ENCODE measurements around the gene FECH. TPM values are rescaled to one million over a fixed set of nuclear protein-coding genes. Genes with fewer than 3 reads are reported as not detected.
"Not testable (repeated sequence)": the region's sequence is repeated elsewhere in the genome, so short reads cannot be mapped to it uniquely, and the experiment has no call there.

Gene FECH
- total RNA-seq, 8 experiments from 2014 or later, result 7.6 to 29.8 (median 18.5) TPM

DNA sequence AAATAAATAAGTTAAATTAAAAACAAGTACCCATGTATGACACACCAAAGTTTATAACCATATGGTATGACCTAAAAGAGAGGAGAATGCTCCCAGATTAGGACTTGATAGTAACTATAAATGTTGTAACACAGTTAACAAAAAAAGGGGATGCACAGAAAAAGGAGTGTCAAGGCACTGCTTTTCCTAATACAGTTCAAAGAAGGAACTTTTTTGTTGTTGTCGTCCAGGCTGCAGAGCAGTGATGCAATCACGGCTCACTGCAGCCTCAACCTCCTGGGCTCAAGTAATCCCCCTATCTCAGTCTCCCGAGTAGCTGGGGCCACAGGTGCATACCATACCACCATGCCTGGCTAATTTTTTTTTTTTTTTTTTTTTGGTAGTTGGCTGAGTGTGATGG, 32.4 kb upstream of the FECH start:
- Histone ChIP-seq H3K27ac (no peak overlapping the region), H3K4me3 (no peak overlapping the region), H3K4me1 (replicated peaks in 1 of 2) (peaks cover 10 to 15% of the 10 kb centered on the region in 2 donors)
- WGBS, 10 experiments, result 60 to 100% (median 92%) methylated on average over 1 to 3 of the region's 3 CpGs; no CpG with 5 or more reads in 2 of the 10 experiments
- in situ Hi-C loops (cut with MboI; ENCODE audit: low pct_unique_long_range_greater_than_20kb in 2 of 9, low sequenced_read_pairs in 9 of 9, unreplicated experiment in 9 of 9), result no loop called here
- ATAC-seq (replicated peaks in 6 of 8), result no peak

DNA sequence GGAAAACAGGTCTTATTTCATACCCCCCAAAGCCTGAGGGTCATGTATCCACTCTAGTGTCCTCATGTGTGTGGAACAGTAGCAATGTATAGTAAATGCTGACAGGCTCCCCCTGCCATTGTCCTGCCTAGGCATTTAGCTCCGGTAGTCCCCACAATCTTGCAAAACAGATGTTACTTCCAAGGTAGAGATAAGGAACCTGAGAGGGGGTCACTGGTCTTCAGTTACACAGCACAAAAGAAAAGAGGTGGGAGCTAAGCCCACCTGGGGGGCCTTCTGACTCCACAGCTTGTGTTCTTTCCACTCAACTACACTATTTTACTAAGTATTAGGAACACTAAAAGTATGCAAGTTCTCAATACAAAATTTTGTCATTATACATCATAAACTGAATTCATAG, 17.4 kb upstream of the FECH start:
- ATAC-seq (replicated peaks in 6 of 8), result no peak
- H3K4me3 ChIP-seq, result no peak overlapping the region
- no peaks in the 10 kb centered on the region for H3K4me1 ChIP-seq (replicated peaks in 1 of 2)
- in situ Hi-C loops (cut with MboI; ENCODE audit: low pct_unique_long_range_greater_than_20kb in 2 of 9, low sequenced_read_pairs in 9 of 9, unreplicated experiment in 9 of 9), result no loop called here
- 90 to 100% methylated on average over 1 of the region's 1 CpG; no CpG with 5 or more reads in 8 of the 10 experiments for WGBS, 10 experiments
- H3K27ac ChIP-seq, result no peak overlapping the region

DNA sequence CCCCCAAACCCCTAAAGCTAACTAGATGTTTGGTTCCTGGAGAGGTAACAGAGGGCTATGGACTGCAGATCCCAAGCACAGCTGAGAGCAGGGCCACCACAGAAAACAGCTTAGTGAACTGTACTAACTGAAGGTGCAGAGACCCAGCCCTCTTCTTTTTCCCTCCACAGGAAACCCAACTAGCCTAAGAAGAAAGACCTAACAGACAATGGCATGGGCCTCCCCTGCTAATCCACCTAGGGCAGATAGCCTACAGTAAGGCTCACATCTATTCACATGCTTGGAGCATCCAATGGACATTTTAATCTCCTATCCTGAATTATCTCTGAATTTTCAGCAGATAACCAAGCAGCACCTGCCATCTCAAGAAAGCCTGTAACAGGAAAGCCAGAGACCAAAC, 8.8 kb upstream of the FECH start:
- no peak for ATAC-seq (replicated peaks in 6 of 8)
- H3K27ac ChIP-seq, result no peak overlapping the region
- in situ Hi-C loops (cut with MboI; ENCODE audit: low pct_unique_long_range_greater_than_20kb in 2 of 9, low sequenced_read_pairs in 9 of 9, unreplicated experiment in 9 of 9), result no loop called here
- no peaks in the 10 kb centered on the region for H3K4me1 ChIP-seq (replicated peaks in 1 of 2)
- H3K4me3 ChIP-seq, result no peak overlapping the region

DNA sequence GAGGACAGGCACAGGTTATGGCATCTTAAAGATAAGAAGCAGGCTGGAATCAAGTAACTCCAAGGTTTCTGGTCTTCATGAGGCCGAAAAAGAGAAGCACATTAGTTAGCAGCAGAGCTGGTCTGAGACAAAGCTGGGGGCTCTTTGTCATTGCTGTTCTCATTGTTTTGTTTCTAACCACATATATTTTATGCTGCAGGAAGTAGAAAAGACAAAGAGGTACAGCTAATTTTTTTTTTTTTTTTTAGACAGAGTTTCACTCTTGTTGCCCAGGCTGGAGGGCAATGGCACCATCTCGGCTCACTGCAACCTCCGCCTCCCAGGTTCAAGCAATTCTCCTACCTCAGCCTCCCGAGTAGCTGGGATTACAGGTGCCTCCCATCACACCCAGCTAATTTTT, 6.2 kb upstream of the FECH start:
- H3K27ac ChIP-seq; H3K4me3 ChIP-seq; ATAC-seq (replicated peaks in 6 of 8); in situ Hi-C loops (cut with MboI; ENCODE audit: low pct_unique_long_range_greater_than_20kb in 2 of 9, low sequenced_read_pairs in 9 of 9, unreplicated experiment in 9 of 9); H3K4me1 ChIP-seq (replicated peaks in 1 of 2): not testable (repeated sequence)
- WGBS, 10 experiments, result 80 to 100% (median 92%) methylated on average over 1 to 4 of the region's 4 CpGs; no CpG with 5 or more reads in 5 of the 10 experiments

DNA sequence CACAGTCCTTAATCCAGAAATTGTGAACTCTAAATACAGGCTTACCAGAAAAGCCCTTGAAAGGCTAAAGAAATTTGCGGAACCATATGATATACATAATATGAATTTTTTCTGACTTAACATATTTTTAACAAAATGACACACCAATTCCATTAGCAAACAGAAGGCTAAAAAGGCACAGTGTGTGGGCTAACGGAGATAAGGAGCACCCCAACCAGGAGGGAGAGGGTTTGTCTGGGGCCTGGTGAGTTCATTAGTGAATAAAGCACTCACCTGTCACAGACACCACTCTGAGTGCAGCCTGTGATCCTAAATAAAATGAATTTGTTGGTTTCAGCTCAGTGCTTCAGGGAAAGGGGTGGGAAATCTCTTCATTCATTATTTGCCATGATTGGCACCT, 2.7 kb upstream of the FECH start:
- H3K4me1 ChIP-seq (replicated peaks in 1 of 2), result peaks cover 8 to 10% of the 10 kb centered on the region in 2 donors
- in situ Hi-C loops (cut with MboI; ENCODE audit: low pct_unique_long_range_greater_than_20kb in 2 of 9, low sequenced_read_pairs in 9 of 9, unreplicated experiment in 9 of 9), result no loop called here
- 20 to 100% (median 83%) methylated on average over 1 to 2 of the region's 2 CpGs; no CpG with 5 or more reads in 1 of the 10 experiments for WGBS, 10 experiments
- ATAC-seq (replicated peaks in 6 of 8), result no peak
- no peak overlapping the region for H3K27ac ChIP-seq
- no peak overlapping the region for H3K4me3 ChIP-seq

DNA sequence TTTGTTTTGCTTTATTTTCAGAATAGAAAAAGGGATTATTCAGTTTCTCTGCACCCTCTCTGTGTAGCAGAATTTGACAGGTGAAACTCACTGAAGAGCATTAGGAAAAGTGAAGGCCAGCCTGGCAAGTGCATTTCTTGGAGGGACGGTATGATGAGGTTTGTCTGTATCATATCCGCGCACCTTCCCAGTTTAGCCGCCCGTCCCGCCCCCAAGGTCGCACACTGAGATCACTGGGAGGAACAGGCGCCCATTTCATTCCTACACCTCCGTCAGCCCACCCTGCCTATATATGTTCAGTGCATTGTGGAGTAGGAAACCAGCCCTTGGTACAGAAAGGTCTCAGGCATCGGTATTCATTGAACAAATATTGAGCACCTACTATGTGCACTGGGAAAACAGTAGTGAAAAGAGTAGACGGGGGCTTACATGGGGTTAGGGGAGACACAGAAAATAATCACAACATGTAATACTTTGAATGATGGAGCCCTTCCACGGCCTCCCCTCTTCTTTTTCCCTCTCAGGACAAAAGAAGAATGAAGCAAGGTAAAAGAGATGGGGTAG, 678 bp upstream of the FECH start:
- in situ Hi-C loops (cut with MboI; ENCODE audit: low pct_unique_long_range_greater_than_20kb in 2 of 9, low sequenced_read_pairs in 9 of 9, unreplicated experiment in 9 of 9), result no loop called here
- WGBS, 10 experiments, result 80 to 100% (median 92%) methylated on average over 1 to 9 of the region's 12 CpGs; no CpG with 5 or more reads in 2 of the 10 experiments
- Histone ChIP-seq H3K4me1 (replicated peaks in 1 of 2) (peaks cover 8 to 10% of the 10 kb centered on the region in 2 donors), H3K27ac (no peak overlapping the region), H3K4me3 (peak overlapping the region in 2 of 5 donors; percentile 62 to 88)
- peak in 3 of 8 experiments; percentile 0 to 1 (median 1) for ATAC-seq (replicated peaks in 6 of 8)

DNA sequence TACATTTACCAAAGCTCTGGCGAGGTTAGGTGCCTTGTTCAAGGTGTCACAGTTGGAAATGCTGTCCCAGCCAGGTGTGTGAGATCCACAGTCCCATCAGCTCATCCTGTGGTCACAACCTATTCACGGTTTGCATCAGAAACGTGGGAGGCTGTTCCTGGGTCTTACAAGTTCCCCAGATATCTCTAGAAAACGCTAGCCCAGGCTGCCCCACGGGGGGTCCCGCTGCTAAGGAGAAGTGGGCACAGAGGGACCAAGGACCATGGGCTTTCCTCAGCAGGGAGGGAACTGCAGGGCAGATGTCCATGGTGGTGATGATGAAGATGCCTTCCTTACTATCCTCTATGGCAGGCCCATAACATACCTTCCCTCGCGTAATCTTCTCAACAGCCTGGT, 649 bp downstream of the FECH start:
- peak in 2 of 8 experiments; percentile 8 for ATAC-seq (replicated peaks in 6 of 8)
- H3K27ac ChIP-seq, result peak overlapping the region; percentile 51 to 72
- peak overlapping the region; percentile 50 to 88 (median 62) for H3K4me3 ChIP-seq
- 0 to 14% (median 4%) methylated on average over 1 to 3 of the region's 8 CpGs; no CpG with 5 or more reads in 4 of the 10 experiments for WGBS, 10 experiments
- peaks cover 8 to 10% of the 10 kb centered on the region in 2 donors for H3K4me1 ChIP-seq (replicated peaks in 1 of 2)
- in situ Hi-C loops (cut with MboI; ENCODE audit: low pct_unique_long_range_greater_than_20kb in 2 of 9, low sequenced_read_pairs in 9 of 9, unreplicated experiment in 9 of 9), result no loop called here

DNA sequence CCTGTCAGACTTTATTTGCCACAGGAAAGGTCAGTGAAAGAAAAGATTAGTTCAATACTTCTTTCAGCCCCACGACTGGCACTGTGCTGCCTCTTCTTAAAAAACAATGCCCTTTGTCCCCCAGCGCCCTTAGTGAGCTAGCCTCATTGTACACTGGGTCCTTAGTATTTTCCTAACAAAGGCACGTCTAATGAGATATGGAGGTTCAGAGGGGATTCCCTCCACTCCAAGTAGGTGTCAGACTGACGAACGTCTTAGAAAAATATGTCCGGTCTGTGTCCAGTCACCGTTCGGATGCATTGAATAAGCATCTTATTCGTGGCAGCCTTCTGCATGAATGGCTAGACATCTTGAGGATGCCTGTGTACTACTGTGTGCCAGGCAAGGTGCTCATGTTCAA, 1.1 kb downstream of the FECH start:
- peaks cover 8 to 10% of the 10 kb centered on the region in 2 donors for H3K4me1 ChIP-seq (replicated peaks in 1 of 2)
- in situ Hi-C loops (cut with MboI; ENCODE audit: low pct_unique_long_range_greater_than_20kb in 2 of 9, low sequenced_read_pairs in 9 of 9, unreplicated experiment in 9 of 9), result no loop called here
- ATAC-seq (replicated peaks in 6 of 8), result peak in 3 of 8 experiments; percentile 4 to 6 (median 5)
- H3K4me3 ChIP-seq, result peak overlapping the region; percentile 50 to 88 (median 62)
- H3K27ac ChIP-seq, result peak overlapping the region in 1 of 2 donors; percentile 72
- 4 to 80% (median 23%) methylated on average over 1 to 9 of the region's 9 CpGs; no CpG with 5 or more reads in 4 of the 10 experiments for WGBS, 10 experiments

DNA sequence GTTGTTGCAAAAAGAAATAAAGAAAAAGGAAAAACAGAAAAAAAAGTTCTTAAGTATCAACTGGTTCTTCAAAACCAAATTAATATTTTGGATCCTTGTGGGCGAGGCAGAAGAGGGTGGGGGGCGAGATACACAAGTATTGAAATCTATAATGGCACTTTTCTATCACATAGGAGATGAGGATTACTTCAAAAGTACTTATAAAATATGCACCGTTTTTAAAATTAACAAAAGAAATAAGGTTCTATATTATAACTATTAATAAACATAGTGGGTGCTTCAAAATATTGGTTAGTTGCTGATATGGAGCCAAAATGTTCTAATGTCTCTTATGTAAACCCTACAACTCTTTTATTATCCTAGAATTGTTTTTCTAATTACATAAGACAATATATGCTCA, 2.1 kb downstream of the FECH start:
- no peak overlapping the region for H3K4me3 ChIP-seq
- no peak overlapping the region for H3K27ac ChIP-seq
- 81 to 100% (median 94%) methylated on average over 2 to 3 of the region's 3 CpGs for WGBS, 10 experiments
- ATAC-seq (replicated peaks in 6 of 8), result no peak
- H3K4me1 ChIP-seq (replicated peaks in 1 of 2), result peaks cover 8 to 10% of the 10 kb centered on the region in 2 donors
- in situ Hi-C loops (cut with MboI; ENCODE audit: low pct_unique_long_range_greater_than_20kb in 2 of 9, low sequenced_read_pairs in 9 of 9, unreplicated experiment in 9 of 9), result no loop called here

DNA sequence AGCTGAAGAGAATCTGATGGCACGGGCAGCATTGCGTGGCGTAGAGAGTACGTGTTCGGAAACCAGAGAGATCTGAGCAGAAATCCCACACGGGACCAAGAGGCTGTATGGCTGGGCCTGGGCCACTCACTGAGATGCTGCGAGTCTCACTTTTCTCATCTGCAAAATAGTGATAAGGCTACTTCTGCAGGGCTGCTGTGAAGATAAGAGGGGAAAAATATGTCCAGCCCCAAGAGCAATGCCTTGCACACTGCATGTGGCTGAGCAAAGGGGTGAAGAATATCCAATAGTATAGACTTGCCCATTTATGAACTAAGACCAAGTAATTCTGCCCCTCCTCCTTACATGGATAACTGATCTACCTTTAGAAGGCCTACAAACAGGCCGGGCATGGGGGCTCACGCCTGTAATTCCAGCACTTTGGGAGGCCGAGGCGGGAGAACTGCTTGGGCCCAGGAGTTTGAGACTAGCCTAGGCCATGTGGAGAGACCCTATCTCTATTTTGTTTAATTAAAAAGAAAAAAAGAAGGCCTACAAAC, 3.1 kb downstream of the FECH start:
- ATAC-seq (replicated peaks in 6 of 8), result no peak
- no peak overlapping the region for H3K4me3 ChIP-seq
- no peak overlapping the region for H3K27ac ChIP-seq
- 86 to 100% (median 97%) methylated on average over 1 to 9 of the region's 11 CpGs; no CpG with 5 or more reads in 1 of the 10 experiments for WGBS, 10 experiments
- in situ Hi-C loops (cut with MboI; ENCODE audit: low pct_unique_long_range_greater_than_20kb in 2 of 9, low sequenced_read_pairs in 9 of 9, unreplicated experiment in 9 of 9), result no loop called here
- peaks cover 8 to 10% of the 10 kb centered on the region in 2 donors for H3K4me1 ChIP-seq (replicated peaks in 1 of 2)

DNA sequence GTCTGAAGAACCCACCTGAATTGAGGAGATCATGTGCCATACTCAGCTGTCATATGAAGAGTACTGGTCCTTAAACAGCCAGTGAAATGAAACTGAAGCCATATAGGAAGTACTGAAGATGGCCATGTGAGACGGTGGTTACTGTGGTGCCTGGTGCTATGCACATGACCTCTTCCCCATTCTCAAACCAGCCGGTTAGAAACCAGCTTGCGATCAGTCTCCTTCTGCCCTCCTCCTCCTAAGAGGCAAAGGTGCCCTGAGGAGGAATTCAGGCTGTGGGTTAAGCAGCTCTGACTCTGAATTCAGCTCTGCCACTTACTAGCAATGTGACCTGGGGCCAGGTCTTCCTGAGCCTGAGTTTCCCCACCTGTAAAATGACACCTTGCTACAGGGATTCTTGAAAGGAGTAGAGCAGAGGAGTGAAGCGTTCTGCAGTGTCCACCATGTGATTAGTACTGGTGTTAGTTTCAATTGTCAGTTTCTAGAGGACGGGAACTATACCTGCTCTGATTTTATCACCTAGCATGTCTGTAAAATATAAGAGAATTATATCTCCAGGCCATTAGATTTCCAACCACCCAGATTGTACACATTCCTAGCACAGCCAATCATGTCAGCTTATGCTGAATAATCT, 5.1 kb downstream of the FECH start:
- Histone ChIP-seq H3K4me1 (replicated peaks in 1 of 2) (peaks cover 8 to 10% of the 10 kb centered on the region in 2 donors), H3K27ac (no peak overlapping the region), H3K4me3 (no peak overlapping the region)
- 57 to 100% (median 97%) methylated on average over 1 to 4 of the region's 5 CpGs; no CpG with 5 or more reads in 2 of the 10 experiments for WGBS, 10 experiments
- ATAC-seq (replicated peaks in 6 of 8), result no peak
- in situ Hi-C loops (cut with MboI; ENCODE audit: low pct_unique_long_range_greater_than_20kb in 2 of 9, low sequenced_read_pairs in 9 of 9, unreplicated experiment in 9 of 9), result no loop called here

DNA sequence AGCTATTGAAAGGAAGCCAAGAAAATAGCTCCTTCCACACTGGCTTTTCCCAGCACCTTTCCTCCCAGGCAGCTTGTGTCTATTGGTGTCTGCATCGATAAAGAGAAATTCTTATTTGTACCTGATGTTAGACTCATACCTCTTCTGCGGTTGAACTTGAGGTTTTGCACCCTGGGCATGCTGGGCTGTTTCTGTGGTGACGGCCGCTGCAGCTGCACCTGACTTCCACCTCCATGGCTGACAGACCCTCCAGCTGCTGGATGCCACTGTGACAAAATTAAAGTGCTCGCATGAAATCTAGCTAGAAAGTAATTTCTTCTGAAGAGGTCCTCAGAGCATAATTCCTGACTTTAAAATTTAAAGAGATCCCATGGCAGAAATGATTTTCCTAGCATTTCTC, 6.6 kb downstream of the FECH start:
- Histone ChIP-seq H3K27ac (no peak overlapping the region), H3K4me3 (no peak overlapping the region), H3K4me1 (replicated peaks in 1 of 2) (peaks cover under 1 to 4% of the 10 kb centered on the region in 2 donors)
- in situ Hi-C loops (cut with MboI; ENCODE audit: low pct_unique_long_range_greater_than_20kb in 2 of 9, low sequenced_read_pairs in 9 of 9, unreplicated experiment in 9 of 9), result no loop called here
- no peak for ATAC-seq (replicated peaks in 6 of 8)
- 50 to 100% (median 96%) methylated on average over 1 to 4 of the region's 5 CpGs; no CpG with 5 or more reads in 1 of the 10 experiments for WGBS, 10 experiments

DNA sequence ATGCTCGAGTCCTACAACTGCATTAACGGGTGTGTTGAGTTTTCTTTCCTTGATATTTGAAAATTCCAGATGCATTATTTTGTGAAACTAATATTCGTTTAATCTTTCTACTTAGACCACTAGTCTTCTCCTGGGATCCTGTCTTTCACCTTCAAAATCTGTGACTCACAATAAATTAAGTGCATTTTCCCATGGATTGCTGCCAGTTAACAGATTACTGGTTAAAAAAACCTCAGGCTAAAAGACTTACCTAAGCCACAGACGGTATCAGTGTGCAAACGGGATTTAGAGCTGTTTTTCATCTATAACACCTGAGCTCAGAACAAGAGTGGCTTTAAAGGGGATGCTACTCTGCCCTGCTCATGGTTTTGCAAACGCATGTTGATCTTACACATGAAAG, 10.2 kb downstream of the FECH start:
- Histone ChIP-seq H3K27ac (no peak overlapping the region), H3K4me3 (no peak overlapping the region), H3K4me1 (replicated peaks in 1 of 2) (no peaks in the 10 kb centered on the region)
- in situ Hi-C loops (cut with MboI; ENCODE audit: low pct_unique_long_range_greater_than_20kb in 2 of 9, low sequenced_read_pairs in 9 of 9, unreplicated experiment in 9 of 9), result no loop called here
- ATAC-seq (replicated peaks in 6 of 8), result no peak
- 72 to 100% (median 79%) methylated on average over 2 to 5 of the region's 6 CpGs for WGBS, 10 experiments

Measured in motor neuron (in vitro differentiated cells).